PC-3 (cell line): ENCODE measurements around the gene HOMER3.

Experiments used
- EZH2 ChIP-seq: fragments of 300-600 bp; sonication (generic); IDR thresholded peaks from one replicate; pipeline ENCODE4 v1.6.1; 2017; ENCODE audit warnings: antibody characterized with exemption, mild to moderate bottlenecking, low read length; ENCODE audit not compliant: unreplicated experiment
- EZH2phosphoT487 ChIP-seq: fragments of 300-600 bp; sonication (generic); IDR thresholded peaks from 2 replicates; pipeline ENCODE4 v1.6.1; 2018; ENCODE audit warnings: mild to moderate bottlenecking, antibody characterized with exemption, low read length, borderline replicate concordance
- TF ChIP-seq, protein P1 (sequence below): fragments of 300-600 bp; sonication (generic); conservative IDR thresholded peaks from 2 replicates; pipeline ENCODE4 v1.5.1; 2017; ENCODE audit warnings: antibody characterized with exemption, low read depth, mild to moderate bottlenecking, low read length

DNA sequence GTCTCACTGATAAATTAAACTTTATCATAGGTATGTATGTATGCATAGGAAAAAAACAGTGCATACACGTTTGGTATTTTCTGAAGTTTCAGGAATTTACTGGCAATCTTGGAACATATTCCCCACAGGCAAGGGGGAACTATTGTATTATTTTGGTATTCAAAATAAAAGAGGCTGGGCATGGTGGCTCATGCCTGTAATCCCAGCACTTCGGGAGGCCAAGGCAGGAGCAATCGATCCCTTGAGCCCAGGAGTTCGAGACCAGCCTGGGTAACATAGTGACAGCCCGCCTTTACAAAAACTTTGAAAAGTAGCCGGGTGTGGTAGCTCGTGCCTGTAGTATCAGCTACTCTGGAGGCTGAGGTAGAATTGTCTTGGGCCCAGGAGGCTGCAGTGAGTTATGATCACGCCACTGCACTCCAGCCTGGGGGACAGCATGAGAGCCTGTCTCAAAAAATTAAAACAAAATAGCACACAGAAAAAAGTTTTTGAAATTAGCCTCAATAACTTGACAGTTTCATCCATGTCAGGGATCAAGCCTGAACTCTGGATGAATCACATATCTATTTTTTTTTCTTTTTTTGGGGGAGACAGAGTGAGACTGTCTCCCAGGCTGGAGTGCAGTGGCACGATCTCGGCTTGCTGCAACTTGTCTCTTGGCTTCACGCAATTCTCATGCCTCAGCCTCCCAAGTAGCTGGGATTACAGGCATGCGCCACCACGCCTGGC is 29.1 kb upstream of the HOMER3 start:
- TF ChIP-seq, protein P1, sequence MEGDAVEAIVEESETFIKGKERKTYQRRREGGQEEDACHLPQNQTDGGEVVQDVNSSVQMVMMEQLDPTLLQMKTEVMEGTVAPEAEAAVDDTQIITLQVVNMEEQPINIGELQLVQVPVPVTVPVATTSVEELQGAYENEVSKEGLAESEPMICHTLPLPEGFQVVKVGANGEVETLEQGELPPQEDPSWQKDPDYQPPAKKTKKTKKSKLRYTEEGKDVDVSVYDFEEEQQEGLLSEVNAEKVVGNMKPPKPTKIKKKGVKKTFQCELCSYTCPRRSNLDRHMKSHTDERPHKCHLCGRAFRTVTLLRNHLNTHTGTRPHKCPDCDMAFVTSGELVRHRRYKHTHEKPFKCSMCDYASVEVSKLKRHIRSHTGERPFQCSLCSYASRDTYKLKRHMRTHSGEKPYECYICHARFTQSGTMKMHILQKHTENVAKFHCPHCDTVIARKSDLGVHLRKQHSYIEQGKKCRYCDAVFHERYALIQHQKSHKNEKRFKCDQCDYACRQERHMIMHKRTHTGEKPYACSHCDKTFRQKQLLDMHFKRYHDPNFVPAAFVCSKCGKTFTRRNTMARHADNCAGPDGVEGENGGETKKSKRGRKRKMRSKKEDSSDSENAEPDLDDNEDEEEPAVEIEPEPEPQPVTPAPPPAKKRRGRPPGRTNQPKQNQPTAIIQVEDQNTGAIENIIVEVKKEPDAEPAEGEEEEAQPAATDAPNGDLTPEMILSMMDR: no peak
- TF ChIP-seq EZH2phosphoT487 (no peak), EZH2 (no peak)
